Activated CD8-positive, alpha-beta T cell treated with anti-CD3 and anti-CD28 coated beads for 36 hours (primary cell): Measurements from ENCODE around the gene GPER1. TPM values are rescaled to one million over a fixed set of nuclear protein-coding genes. Genes with fewer than 3 reads are reported as not detected.
A peak's percentile ranks its signal among the peaks of the same experiment; 100 is the strongest.

ENCODE experiments used
- ATAC-seq: fragments of 200-7000 bp; cut with Tn5 transposase; one replicate; pipeline ENCODE4 v1.10.0; 2021; ENCODE audit warnings: mild to moderate bottlenecking, moderate library complexity
- CTCF ChIA-PET: fragments of 350-600 bp; sonication (Branson Sonifier 250); formaldehyde crosslinking; loops from one replicate; lab custom pipeline; 2021; ENCODE audit warnings: antibody characterized with exemption; lab: Charles Lee
- POLR2A ChIA-PET: fragments of 350-600 bp; sonication (Branson Sonifier 250); formaldehyde crosslinking; loops from one replicate; lab custom pipeline; 2021; ENCODE audit warnings: antibody characterized with exemption; lab: Charles Lee
- DNase-seq: peaks from one replicate; pipeline ENCODE4 v3.0.0-alpha.2; 2020
- H3K27ac Mint-ChIP-seq: one replicate; pipeline ENCODE4 v1.8.0; 2021; ENCODE audit warnings: mild to moderate bottlenecking, mixed read lengths
- H3K27me3 Mint-ChIP-seq: one replicate; pipeline ENCODE4 v1.8.0; 2021; ENCODE audit warnings: mixed read lengths
- H3K36me3 Mint-ChIP-seq: one replicate; pipeline ENCODE4 v1.8.0; 2021; ENCODE audit warnings: low read depth, mixed read lengths
- H3K4me1 Mint-ChIP-seq: one replicate; pipeline ENCODE4 v1.8.0; 2021; ENCODE audit warnings: low read depth, mixed read lengths
- H3K4me3 Mint-ChIP-seq: one replicate; pipeline ENCODE4 v1.8.0; 2021; ENCODE audit warnings: mild to moderate bottlenecking, moderate library complexity, mixed read lengths
- H3K9me3 Mint-ChIP-seq: one replicate; pipeline ENCODE4 v1.8.0; 2021; ENCODE audit warnings: mixed read lengths
- CTCF ChIP-seq: fragments of 200-600 bp; IDR thresholded peaks from one replicate; pipeline ENCODE4 v1.8.0; 2022; ENCODE audit warnings: antibody characterized with exemption, mild to moderate bottlenecking
- intact Hi-C: fragments of 100-400 bp; cut with micrococcal nuclease; formaldehyde crosslinking; loops from one replicate; pipeline ENCODE4 v1.10.0; 2022
- total RNA-seq, 2 experiments: library from RNA; stranded (reverse); gene quantifications; one replicate each; pipeline ENCODE4 v1.2.3, GENCODE V29; 2021

Gene GPER1
- total RNA-seq, 2 experiments from 2014 or later, result 0.16 to 0.18 TPM

- no peaks in the 10 kb centered on the region for H3K36me3 Mint-ChIP-seq
- ATAC-seq (peak; percentile 63), DNase-seq (peak; percentile 30)
- no peak overlapping the region for H3K27ac Mint-ChIP-seq
- ChIA-PET CTCF (interaction anchor here (1.0 to 7.5 kb wide), 4 partner anchors 15 to 67 kb away, joined by 3 to 204 read pairs (median 9); partner anchors contain the start of gene GPR146), POLR2A (interaction anchor here (0.9 kb wide), 1 partner anchor 65 kb away, joined by 3 read pairs; no protein-coding TSS in a partner anchor)
- intact Hi-C loops, result no loop called here
- no peak for TF ChIP-seq CTCF
- no peak overlapping the region for H3K4me3 Mint-ChIP-seq
- peaks cover 15% of the 10 kb centered on the region for H3K4me1 Mint-ChIP-seq
- no peaks in the 10 kb centered on the region for H3K27me3 Mint-ChIP-seq
- H3K9me3 Mint-ChIP-seq, result no peaks in the 10 kb centered on the region
Measured at GRCh38 chr7:1059200-1060091, 28.5 kb upstream of the GPER1 start.

GRCh38 chr7:1060315-1061072 is 27.4 kb upstream of the GPER1 start:
- intact Hi-C loops, result no loop called here
- ChIA-PET POLR2A (interaction anchor here (0.9 kb wide), 2 partner anchors 9 to 66 kb away, joined by 3 read pairs; no protein-coding TSS in a partner anchor), CTCF (interaction anchor here (1.1 to 7.5 kb wide), 3 partner anchors 16 to 66 kb away, joined by 3 to 204 read pairs (median 5); partner anchors contain the start of gene GPR146)
- no peak overlapping the region for H3K27ac Mint-ChIP-seq
- no peak overlapping the region for H3K4me3 Mint-ChIP-seq
- no peak for TF ChIP-seq CTCF
- ATAC-seq, result no peak
- no peaks in the 10 kb centered on the region for H3K36me3 Mint-ChIP-seq
- H3K4me1 Mint-ChIP-seq, result peaks cover 8% of the 10 kb centered on the region
- H3K27me3 Mint-ChIP-seq, result no peaks in the 10 kb centered on the region
- no peaks in the 10 kb centered on the region for H3K9me3 Mint-ChIP-seq
- DNase-seq, result no peak

- H3K4me3 Mint-ChIP-seq, result no peak overlapping the region
- no peak for TF ChIP-seq CTCF
- ATAC-seq, result no peak
- H3K4me1 Mint-ChIP-seq, result peaks cover 5% of the 10 kb centered on the region
- ChIA-PET CTCF (interaction anchor here (1.1 to 7.5 kb wide), 3 partner anchors 17 to 66 kb away, joined by 3 to 204 read pairs (median 5); partner anchors contain the start of gene GPR146), POLR2A (interaction anchor here (0.9 kb wide), 1 partner anchor 10 kb away, joined by 3 read pairs; no protein-coding TSS in a partner anchor)
- H3K27me3 Mint-ChIP-seq, result no peaks in the 10 kb centered on the region
- no peaks in the 10 kb centered on the region for H3K36me3 Mint-ChIP-seq
- no peak for DNase-seq
- H3K27ac Mint-ChIP-seq, result no peak overlapping the region
- no peaks in the 10 kb centered on the region for H3K9me3 Mint-ChIP-seq
- intact Hi-C loops, result no loop called here
Measured at GRCh38 chr7:1061180-1061579, 26.7 kb upstream of the GPER1 start.

- Mint-ChIP-seq H3K4me1 (peaks cover 4% of the 10 kb centered on the region), H3K27me3 (no peaks in the 10 kb centered on the region), H3K36me3 (no peaks in the 10 kb centered on the region), H3K4me3 (no peak overlapping the region), H3K9me3 (no peaks in the 10 kb centered on the region), H3K27ac (no peak overlapping the region)
- ChIA-PET POLR2A (no interaction called here), CTCF (interaction anchor here (2.3 to 7.5 kb wide), 2 partner anchors 23 to 68 kb away, joined by 5 to 204 read pairs; no protein-coding TSS in a partner anchor)
- intact Hi-C loops, result no loop called here
- no peak for TF ChIP-seq CTCF
- ATAC-seq, result no peak
- no peak for DNase-seq
Measured at GRCh38 chr7:1062296-1063294, 25.3 kb upstream of the GPER1 start.
